Activated CD4-positive, alpha-beta T cell treated with anti-CD3 and anti-CD28 coated beads for 1 hour (primary cell): ENCODE data around the gene DZANK1.
"Not testable (repeated sequence)": the region's sequence is repeated elsewhere in the genome, so short reads cannot be mapped to it uniquely, and the experiment has no call there.

Experiments used
- DNase-seq: peaks from one replicate; pipeline ENCODE4 v3.0.0-alpha.2; 2020

The DZANK1 gene

GRCh38 chr20:18372296-18372695 lies 94.5 kb downstream of the DZANK1 start:
- no peak for DNase-seq

- no peak for DNase-seq
Observed at GRCh38 chr20:18364768-18365167, 102.1 kb downstream of the DZANK1 start.

- no peak for DNase-seq
Observed at GRCh38 chr20:18363708-18364107, 103.1 kb downstream of the DZANK1 start.

GRCh38 chr20:18362916-18363315 lies 103.9 kb downstream of the DZANK1 start:
- DNase-seq: no peak

- DNase-seq: no peak
Observed at GRCh38 chr20:18361678-18362077, 105.2 kb downstream of the DZANK1 start.

- DNase-seq: no peak
Observed at GRCh38 chr20:18360635-18361034, 106.2 kb downstream of the DZANK1 start.

- DNase-seq: no peak
Observed at GRCh38 chr20:18359854-18360253, 107.0 kb downstream of the DZANK1 start.

- not testable (repeated sequence) for DNase-seq
Observed at GRCh38 chr20:18349749-18350148, 117.1 kb downstream of the DZANK1 start.
